Motor neuron (in vitro differentiated cells): ENCODE results near the gene ZFAND3. TPM values are rescaled to one million over a fixed set of nuclear protein-coding genes. Genes with fewer than 3 reads are reported as not detected.

Experiments
- ATAC-seq, 8 experiments: fragments of 200-7000 bp; cut with Tn5 transposase; replicated peaks in 6 of 8; 2 replicates each; pipeline ENCODE4 v1.8.0; 2021; ENCODE audit warnings: mild to moderate bottlenecking in 8 of 8, moderate library complexity in 8 of 8
- H3K27ac ChIP-seq, 2 donors: fragments of 250-450 bp; sonication (Bioruptor Pico); 2 replicates each; pipeline ENCODE4 v1.9.0; 2021; ENCODE audit warnings: antibody characterized with exemption in 2 of 2, mild to moderate bottlenecking in 2 of 2, moderate library complexity in 1 of 2
- H3K4me1 ChIP-seq, 2 donors: fragments of 250-450 bp; sonication (Bioruptor Pico); replicated peaks in 1 of 2; 2 replicates each; pipeline ENCODE4 v1.6.1; 2021; ENCODE audit warnings: antibody characterized with exemption in 2 of 2, mild to moderate bottlenecking in 2 of 2, moderate library complexity in 1 of 2
- H3K4me3 ChIP-seq, 5 donors: fragments of 250-450 bp; sonication (Bioruptor Pico); 2 replicates each; pipeline ENCODE4 v1.9.0; 2021; ENCODE audit warnings: antibody characterized with exemption in 5 of 5, mild to moderate bottlenecking in 5 of 5, moderate library complexity in 4 of 5
- WGBS, 10 experiments: fragments of 450-650 bp; shearing (Covaris generic); methylation state at CpG; one replicate each; pipeline ENCODE4 v1.0.0; 2022; 5-methylcytosine and 5-hydroxymethylcytosine counted together
- in situ Hi-C, 9 experiments: fragments of 400-800 bp; cut with MboI; loops; one replicate each; pipeline ENCODE4 v1.15.0; 2021; ENCODE audit warnings: low sequenced_read_pairs in 9 of 9, low pct_unique_long_range_greater_than_20kb in 2 of 9; ENCODE audit not compliant: unreplicated experiment in 9 of 9
- total RNA-seq, 8 experiments: library from RNA; unstranded; fragments of 300-600 nt; gene quantifications; 2 replicates each; pipeline versions ENCODE4 v1.2.3 to v1.2.4, GENCODE V29; 2022

ZFAND3 gene
- total RNA-seq, 8 experiments from 2014 or later: 21.2 to 54.1 (median 39.2) TPM

DNA sequence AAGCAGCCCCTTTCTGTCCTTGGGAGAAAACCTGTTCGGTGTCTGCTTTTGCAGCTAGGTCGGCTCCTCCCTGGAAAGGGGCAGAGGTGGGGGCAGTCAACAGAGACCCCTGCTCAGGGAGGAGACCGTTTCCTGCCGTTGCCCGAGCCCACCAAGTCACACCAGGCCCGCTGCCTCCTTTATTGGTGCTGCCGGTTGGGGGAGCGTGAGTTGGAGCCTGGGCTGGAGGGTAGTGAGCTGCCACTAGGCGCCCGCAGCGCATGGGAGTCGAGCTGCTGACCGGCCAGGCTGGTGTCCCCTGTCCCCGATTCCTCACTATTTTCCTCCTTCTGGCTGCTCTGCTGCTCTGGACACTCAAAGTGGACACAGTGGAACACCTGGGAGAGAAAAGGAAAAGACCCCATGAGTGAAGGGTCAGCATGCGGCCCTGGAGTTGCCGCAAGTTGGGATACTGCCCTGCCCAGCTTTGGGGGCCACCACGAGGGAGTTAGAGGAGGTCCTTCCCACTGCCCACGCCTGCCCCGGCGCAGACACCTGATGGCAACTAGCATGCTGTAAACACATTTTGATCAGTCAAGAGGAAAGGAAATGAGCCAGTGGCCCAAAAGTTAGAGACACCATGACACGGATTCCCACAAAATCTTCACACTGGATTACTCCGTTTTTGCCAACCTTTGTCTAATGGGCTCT, 355.4 kb downstream of the ZFAND3 start:
- ATAC-seq: no peak

GRCh38 chr6:38175786-38176185, 356.3 kb downstream of the ZFAND3 start:
- in situ Hi-C loops: loop anchor here in 1 of 9 experiments (25.0 kb wide), 1 partner anchor 312 kb away; no protein-coding TSS in a partner anchor
- no peak for ATAC-seq
- 73 to 96% (median 84%) methylated on average over 2 to 4 of the region's 11 CpGs; no CpG with 5 or more reads in 6 of the 10 experiments for WGBS, 10 experiments
- Histone ChIP-seq H3K4me3 (no peak overlapping the region), H3K4me1 (peaks cover 46 to 52% of the 10 kb centered on the region in 2 donors), H3K27ac (peak overlapping the region in 1 of 2 donors; percentile 32)

More for the DNA sequence above, 355.4 kb downstream of the ZFAND3 start:
- peaks cover 46 to 52% of the 10 kb centered on the region in 2 donors for H3K4me1 ChIP-seq
- H3K27ac ChIP-seq: no peak overlapping the region
- in situ Hi-C loops: loop anchor here in 1 of 9 experiments (25.0 kb wide), 1 partner anchor 312 kb away; no protein-coding TSS in a partner anchor
- no peak overlapping the region for H3K4me3 ChIP-seq
- 80 to 100% (median 95%) methylated on average over 1 to 13 of the region's 22 CpGs; no CpG with 5 or more reads in 2 of the 10 experiments for WGBS, 10 experiments

DNA sequence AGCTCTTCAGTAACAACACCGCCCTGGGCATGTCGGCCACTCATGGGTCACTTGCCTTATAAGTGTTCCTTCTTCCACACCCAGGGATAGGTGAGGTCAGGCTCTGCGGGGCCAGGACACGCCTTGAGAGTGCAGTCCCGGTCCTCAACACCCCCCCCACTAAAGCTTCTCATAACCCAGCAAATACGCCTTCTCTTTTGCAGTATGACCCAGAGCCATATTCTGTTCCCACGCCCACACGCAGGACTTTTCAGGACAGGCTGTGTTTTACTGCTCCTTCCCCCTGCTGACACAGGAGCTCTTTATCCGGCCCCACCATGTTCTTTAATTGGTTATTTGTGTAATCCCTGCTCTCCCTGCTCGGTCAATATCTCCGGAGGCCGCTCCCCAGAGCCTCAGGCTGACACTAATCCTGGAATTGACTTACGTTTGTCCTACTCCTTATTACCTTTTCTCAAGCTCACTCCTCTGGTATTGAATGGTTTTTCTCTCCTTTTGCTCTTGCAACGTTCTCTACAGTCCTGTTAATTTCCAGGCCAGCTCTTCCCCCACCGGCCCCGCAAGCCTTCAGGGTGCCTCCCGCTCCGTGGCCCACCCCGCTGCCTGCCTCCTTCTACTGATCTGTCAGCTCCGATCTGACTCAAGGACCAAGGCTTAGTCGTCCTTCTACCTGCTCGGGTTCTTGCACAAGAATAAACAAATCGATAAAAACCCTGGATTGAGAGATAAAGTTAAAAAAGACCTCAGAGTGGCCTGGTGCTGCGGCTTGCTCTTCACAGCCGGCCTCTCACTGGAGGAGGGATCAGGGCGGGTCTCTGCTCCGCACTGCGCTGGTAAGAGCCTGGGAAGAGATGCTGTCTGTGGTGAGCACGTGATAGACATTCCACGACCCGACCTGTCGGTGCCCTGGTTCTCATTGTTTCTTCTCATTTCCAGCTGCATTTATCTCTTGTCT, 357.5 kb downstream of the ZFAND3 start:
- peak overlapping the region; percentile 57 to 71 for H3K27ac ChIP-seq
- peak in 7 of 8 experiments; percentile 20 to 90 (median 89) for ATAC-seq
- H3K4me3 ChIP-seq: no peak overlapping the region
- WGBS, 10 experiments: 0 to 100% (median 88%) methylated on average over 2 to 13 of the region's 32 CpGs; no CpG with 5 or more reads in 2 of the 10 experiments
- in situ Hi-C loops: loop anchor here in 1 of 9 experiments (25.0 kb wide), 1 partner anchor 310 kb away; no protein-coding TSS in a partner anchor
- peaks cover 42 to 52% of the 10 kb centered on the region in 2 donors for H3K4me1 ChIP-seq

DNA sequence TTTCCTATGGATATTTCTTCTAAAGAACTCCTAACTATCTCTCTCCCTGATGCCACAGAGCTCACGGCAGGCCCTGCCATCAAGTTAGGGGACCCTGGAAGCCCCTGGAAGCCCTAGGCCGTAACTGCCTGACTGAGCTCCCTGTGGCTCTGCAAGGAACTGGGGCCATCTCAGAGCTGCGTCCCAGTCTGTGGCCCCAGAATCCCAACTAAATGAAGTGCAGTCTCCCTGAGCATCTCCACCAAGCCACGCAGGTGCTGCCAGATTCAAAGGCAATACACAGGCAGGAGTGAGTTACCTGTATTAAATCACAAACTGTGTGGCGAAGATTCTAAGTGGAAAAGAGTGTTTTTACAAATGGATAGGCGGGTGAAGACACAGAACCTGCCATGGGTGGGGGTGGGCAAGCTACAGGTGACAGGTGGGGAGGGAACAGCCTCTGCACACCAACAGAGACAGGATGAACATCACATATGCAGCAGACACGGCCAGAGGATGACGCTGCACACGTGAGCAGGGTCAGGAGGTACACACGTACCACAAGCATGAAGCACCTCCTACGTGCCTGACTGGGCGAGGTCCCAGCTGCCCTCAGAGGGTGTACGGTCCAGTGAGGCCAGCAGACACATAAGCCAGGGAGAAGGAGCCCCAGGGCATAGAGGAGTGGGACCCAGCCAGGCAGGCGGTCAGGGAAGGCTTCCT, 358.5 kb downstream of the ZFAND3 start:
- in situ Hi-C loops: loop anchor here in 1 of 9 experiments (25.0 kb wide), 1 partner anchor 309 kb away; no protein-coding TSS in a partner anchor
- 56 to 96% (median 78%) methylated on average over 1 to 5 of the region's 14 CpGs; no CpG with 5 or more reads in 4 of the 10 experiments for WGBS, 10 experiments
- Histone ChIP-seq H3K4me1 (peaks cover 32 to 42% of the 10 kb centered on the region in 2 donors), H3K4me3 (no peak overlapping the region), H3K27ac (peak overlapping the region in 1 of 2 donors; percentile 71)
- no peak for ATAC-seq

DNA sequence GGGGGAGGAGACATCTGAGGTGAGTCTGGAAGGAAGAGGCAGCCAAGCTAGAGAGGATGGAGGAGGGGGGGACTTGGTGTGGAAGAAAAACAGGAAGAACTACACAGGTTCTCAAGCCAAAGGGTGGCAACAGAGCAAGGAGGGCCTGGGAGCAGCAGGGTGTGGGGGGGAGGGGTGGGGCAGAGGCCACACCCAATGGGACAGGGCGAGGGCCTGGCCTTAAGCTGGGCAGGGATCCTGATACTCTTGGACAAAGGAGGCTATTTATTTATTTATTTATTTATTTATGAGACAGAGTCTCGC, 359.0 kb downstream of the ZFAND3 start:
- 100% methylated on average over 1 of the region's 2 CpGs; no CpG with 5 or more reads in 9 of the 10 experiments for WGBS, 10 experiments
- no peak for ATAC-seq
- in situ Hi-C loops: loop anchor here in 1 of 9 experiments (25.0 kb wide), 1 partner anchor 309 kb away; no protein-coding TSS in a partner anchor
- Histone ChIP-seq H3K4me1 (peaks cover 32 to 41% of the 10 kb centered on the region in 2 donors), H3K27ac (no peak overlapping the region), H3K4me3 (no peak overlapping the region)

DNA sequence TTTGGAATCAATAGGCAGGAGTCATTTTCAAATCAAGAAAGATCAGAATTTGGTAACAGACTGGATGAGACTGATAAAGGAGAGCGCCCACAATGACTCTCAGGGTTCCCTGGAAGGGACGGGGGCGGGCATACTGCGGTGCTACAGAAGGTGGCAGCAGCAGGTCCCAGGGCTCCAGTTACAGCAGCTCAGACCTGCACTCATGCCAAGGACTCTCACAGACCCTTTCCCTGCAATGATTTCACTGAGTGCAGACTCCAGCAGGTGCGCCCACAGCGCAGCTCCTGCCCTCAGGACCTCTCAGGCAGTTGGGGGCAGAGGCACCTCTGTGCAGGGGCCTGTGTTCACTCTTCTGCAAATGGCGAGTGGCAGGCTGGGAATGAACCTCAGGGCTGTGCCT, 359.8 kb downstream of the ZFAND3 start:
- 92 to 100% (median 95%) methylated on average over 2 to 7 of the region's 7 CpGs; no CpG with 5 or more reads in 5 of the 10 experiments for WGBS, 10 experiments
- in situ Hi-C loops: loop anchor here in 1 of 9 experiments (25.0 kb wide), 1 partner anchor 308 kb away; no protein-coding TSS in a partner anchor
- no peak overlapping the region for H3K4me3 ChIP-seq
- peaks cover 33 to 42% of the 10 kb centered on the region in 2 donors for H3K4me1 ChIP-seq
- no peak for ATAC-seq
- H3K27ac ChIP-seq: no peak overlapping the region

- Histone ChIP-seq H3K27ac (peak overlapping the region in 1 of 2 donors; percentile 21), H3K4me1 (peaks cover 39 to 44% of the 10 kb centered on the region in 2 donors), H3K4me3 (no peak overlapping the region)
- no peak for ATAC-seq
- in situ Hi-C loops: loop anchor here in 1 of 9 experiments (25.0 kb wide), 1 partner anchor 307 kb away; no protein-coding TSS in a partner anchor
- WGBS, 10 experiments: 60 to 100% (median 92%) methylated on average over 1 to 8 of the region's 12 CpGs; no CpG with 5 or more reads in 3 of the 10 experiments
Observed at GRCh38 chr6:38179794-38180430, 360.4 kb downstream of the ZFAND3 start.

DNA sequence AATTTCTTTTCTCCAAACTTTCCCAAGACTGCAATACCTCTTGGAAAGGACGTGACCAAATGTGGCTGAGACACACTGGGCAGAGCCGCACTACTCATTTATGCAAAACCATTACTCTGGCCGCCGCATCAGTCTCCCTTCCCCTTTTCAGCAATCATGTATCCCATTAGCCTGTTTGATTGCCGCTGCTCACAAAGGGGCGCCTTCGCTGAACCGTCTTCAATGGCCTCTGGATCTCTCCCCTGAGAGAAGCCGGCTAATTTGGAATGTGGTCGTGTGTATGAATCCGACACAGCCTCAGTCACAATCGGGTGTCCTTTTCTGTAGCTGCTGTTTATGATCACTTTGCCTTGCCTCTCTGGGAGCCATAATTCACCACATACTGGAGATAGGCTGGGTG, 361.1 kb downstream of the ZFAND3 start:
- 12 to 100% (median 34%) methylated on average over 1 to 9 of the region's 12 CpGs; no CpG with 5 or more reads in 3 of the 10 experiments for WGBS, 10 experiments
- peak overlapping the region; percentile 34 to 51 for H3K27ac ChIP-seq
- in situ Hi-C loops: loop anchor here in 1 of 9 experiments (25.0 kb wide), 1 partner anchor 307 kb away; no protein-coding TSS in a partner anchor

DNA sequence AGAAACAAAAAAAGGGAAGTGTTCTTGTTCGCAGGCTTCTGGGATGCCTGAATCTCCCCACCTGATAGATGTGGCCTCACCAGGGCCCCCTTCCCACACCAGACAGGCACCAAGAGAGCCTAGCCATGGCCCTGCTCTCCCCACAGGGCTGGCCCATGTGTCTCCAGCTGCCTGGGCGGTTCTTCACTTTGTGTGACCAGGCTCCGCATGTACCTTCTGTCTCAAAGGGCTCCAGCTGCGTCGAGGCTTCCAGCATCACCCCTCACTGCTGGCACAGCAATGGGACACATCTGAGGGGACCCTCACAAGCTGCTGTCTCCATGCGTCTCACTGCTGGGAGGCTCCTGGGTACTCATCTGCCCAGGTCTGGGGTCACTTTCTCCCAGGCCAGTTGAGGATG, 362.9 kb downstream of the ZFAND3 start:
- WGBS, 10 experiments: 70 to 100% (median 95%) methylated on average over 1 to 5 of the region's 6 CpGs; no CpG with 5 or more reads in 4 of the 10 experiments
- no peak for ATAC-seq
- in situ Hi-C loops: loop anchor here in 1 of 9 experiments (25.0 kb wide), 1 partner anchor 305 kb away; no protein-coding TSS in a partner anchor

More for the DNA sequence above, 361.1 kb downstream of the ZFAND3 start:
- peaks cover 44 to 45% of the 10 kb centered on the region in 2 donors for H3K4me1 ChIP-seq
- peak in 5 of 8 experiments; percentile 43 to 76 (median 57) for ATAC-seq
- no peak overlapping the region for H3K4me3 ChIP-seq

DNA sequence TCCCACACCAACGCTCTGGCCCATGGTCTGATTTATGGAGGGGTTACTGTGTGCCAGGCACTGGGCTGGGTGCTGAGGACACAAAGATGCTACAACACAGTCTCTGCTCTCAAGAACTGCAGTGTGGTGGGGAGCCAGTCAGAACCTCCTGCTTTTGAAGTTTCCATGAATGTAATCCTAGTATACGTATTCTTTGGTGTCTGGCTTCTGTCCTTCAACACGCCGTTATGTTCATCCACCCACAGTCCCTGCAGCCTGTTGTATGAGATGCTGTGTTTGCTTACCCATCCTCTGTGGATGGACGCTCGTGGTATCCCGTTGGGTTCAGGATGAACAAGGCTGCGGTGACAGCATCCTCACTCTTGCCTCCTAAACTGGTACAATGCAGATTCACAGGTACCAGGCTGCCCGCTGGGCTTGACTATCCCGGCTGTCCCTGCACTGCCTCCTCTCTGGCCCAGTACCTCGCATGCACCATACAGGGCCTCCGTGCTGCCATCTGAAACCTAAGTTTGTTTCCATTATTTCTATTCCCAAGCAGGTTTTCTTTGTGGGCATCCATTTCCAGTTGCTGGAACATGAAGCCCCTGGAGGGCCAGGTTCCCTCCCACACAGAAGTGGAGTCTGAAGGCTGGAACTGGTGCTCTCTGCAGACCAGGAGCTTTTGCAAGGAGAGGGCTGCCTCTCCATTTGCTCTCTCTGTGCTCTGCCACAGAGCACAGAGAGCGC, 364.5 kb downstream of the ZFAND3 start:
- WGBS, 10 experiments: 51 to 100% (median 89%) methylated on average over 1 to 9 of the region's 13 CpGs; no CpG with 5 or more reads in 2 of the 10 experiments
- no peak overlapping the region for H3K4me3 ChIP-seq
- peaks cover 35 to 47% of the 10 kb centered on the region in 2 donors for H3K4me1 ChIP-seq
- ATAC-seq: peak in 1 of 8 experiments; percentile 19
- no peak overlapping the region for H3K27ac ChIP-seq
- in situ Hi-C loops: loop anchor here in 1 of 9 experiments (25.0 kb wide), 1 partner anchor 303 kb away; no protein-coding TSS in a partner anchor

More for the DNA sequence above, 362.9 kb downstream of the ZFAND3 start:
- H3K4me1 ChIP-seq: peaks cover 34 to 43% of the 10 kb centered on the region in 2 donors
- H3K27ac ChIP-seq: no peak overlapping the region
- no peak overlapping the region for H3K4me3 ChIP-seq

- H3K4me1 ChIP-seq: peaks cover 35 to 49% of the 10 kb centered on the region in 2 donors
- WGBS, 10 experiments: 54 to 88% (median 71%) methylated on average over 3 to 6 of the region's 11 CpGs; no CpG with 5 or more reads in 4 of the 10 experiments
- no peak overlapping the region for H3K4me3 ChIP-seq
- no peak overlapping the region for H3K27ac ChIP-seq
- in situ Hi-C loops: loop anchor here in 1 of 9 experiments (25.0 kb wide), 1 partner anchor 303 kb away; no protein-coding TSS in a partner anchor
- peak in 5 of 8 experiments; percentile 30 to 68 (median 34) for ATAC-seq
Observed at GRCh38 chr6:38184585-38185080, 365.1 kb downstream of the ZFAND3 start.
